K562 (cell line): ENCODE data around the gene PRM1. TPM values are rescaled to one million over a fixed set of nuclear protein-coding genes. Genes with fewer than 3 reads are reported as not detected.

Source experiments
- BCOR ChIP-seq: fragments of 450-650 bp; IDR thresholded peaks from 2 replicates; pipeline ENCODE4 v1.6.1; 2016
- CBFA2T3 ChIP-seq: fragments of 450-650 bp; IDR thresholded peaks from 2 replicates; pipeline ENCODE4 v1.6.1; 2017
- CLOCK ChIP-seq: fragments of 250-450 bp; sonication (Bioruptor Pico); IDR thresholded peaks from 2 replicates; pipeline ENCODE4 v1.4.0; 2020; ENCODE audit warnings: mild to moderate bottlenecking, moderate library complexity, borderline replicate concordance
- E2F1 ChIP-seq: sonication (generic); formaldehyde crosslinking; IDR thresholded peaks from 2 replicates; pipeline ENCODE4 v1.8.1; 2023; ENCODE audit warnings: mild to moderate bottlenecking, missing genetic modification reagents, moderate library complexity
- E2F5 ChIP-seq: sonication (generic); formaldehyde crosslinking; IDR thresholded peaks from 2 replicates; pipeline ENCODE4 v1.8.0; 2022; ENCODE audit warnings: mild to moderate bottlenecking, missing genetic modification reagents
- HDAC1 ChIP-seq, 2 experiments: fragments of 450-650 bp; IDR thresholded peaks; 2 replicates each; pipeline ENCODE4 v1.6.1; 2016 to 2017; ENCODE audit warnings: inconsistent platforms in 1 of 2, mild to moderate bottlenecking in 1 of 2, moderate library complexity in 1 of 2
- KDM5B ChIP-seq: fragments of 200-600 bp; sonication (generic); IDR thresholded peaks from 2 replicates; pipeline ENCODE4 v1.6.1; 2012; ENCODE audit warnings: low read depth, mild to moderate bottlenecking, moderate library complexity, low read length, control low read depth, inconsistent platforms; ENCODE audit not compliant: insufficient replicate concordance
- LEF1 ChIP-seq: fragments of 450-650 bp; IDR thresholded peaks from 2 replicates; pipeline ENCODE4 v1.6.1; 2016; ENCODE audit warnings: mild to moderate bottlenecking
- MNT ChIP-seq, 2 experiments: fragments of 450-650 bp; conservative IDR thresholded peaks; 2 replicates each; pipeline ENCODE4 v1.6.1; 2017; ENCODE audit warnings: mild to moderate bottlenecking in 2 of 2, moderate library complexity in 2 of 2
- NBN ChIP-seq: fragments of 450-650 bp; IDR thresholded peaks from 2 replicates; pipeline ENCODE4 v1.6.1; 2016; ENCODE audit warnings: low read depth, mild to moderate bottlenecking
- NCOA2 ChIP-seq, 2 experiments: fragments of 450-650 bp; IDR thresholded peaks; 2 replicates each; pipeline ENCODE4 v1.6.1; 2018; ENCODE audit warnings: mild to moderate bottlenecking in 2 of 2, moderate library complexity in 1 of 2; ENCODE audit not compliant: partially characterized antibody in 2 of 2
- NFYB ChIP-seq: IDR thresholded peaks from 2 replicates; pipeline ENCODE4 v1.6.1; 2011; ENCODE audit warnings: mild to moderate bottlenecking, moderate library complexity; ENCODE audit not compliant: insufficient read length; ENCODE audit errors: extremely low read depth
- NR2C1 ChIP-seq, 2 experiments: fragments of 450-650 bp; IDR thresholded peaks; 2 replicates each; pipeline ENCODE4 v1.6.1; 2017; ENCODE audit warnings: mild to moderate bottlenecking in 2 of 2, antibody characterized with exemption in 1 of 2, inconsistent platforms in 1 of 2, missing compliant biosample characterization in 1 of 2, missing genetic modification characterization in 1 of 2
- POLR2A ChIP-seq: fragments of 450-650 bp; conservative IDR thresholded peaks from 2 replicates; pipeline ENCODE4 v1.6.1; 2016
- RAD51 ChIP-seq: fragments of 450-650 bp; IDR thresholded peaks from 2 replicates; pipeline ENCODE4 v1.7.1; 2016; ENCODE audit warnings: low read depth, mild to moderate bottlenecking, borderline replicate concordance
- RBM15 ChIP-seq: fragments of 200-400 bp; formaldehyde crosslinking; IDR thresholded peaks from 2 replicates; pipeline ENCODE4 v1.6.1; 2018; ENCODE audit warnings: mild to moderate bottlenecking, low read length, moderate library complexity; ENCODE audit not compliant: insufficient read depth
- RBM25 ChIP-seq: fragments of 200-400 bp; formaldehyde crosslinking; IDR thresholded peaks from 2 replicates; pipeline ENCODE4 v1.6.1; 2018; ENCODE audit warnings: low read length, low read depth, moderate library complexity; ENCODE audit not compliant: severe bottlenecking
- SMAD4 ChIP-seq: fragments of 250-450 bp; sonication (Bioruptor Pico); conservative IDR thresholded peaks from 2 replicates; pipeline ENCODE4 v1.8.0; 2021; ENCODE audit warnings: inconsistent platforms, mild to moderate bottlenecking, moderate library complexity
- YY1 ChIP-seq, 3 experiments: IDR thresholded peaks; 2 replicates each; pipeline ENCODE4 v1.6.1; 2011; ENCODE audit warnings: low read length in 2 of 3, mild to moderate bottlenecking in 2 of 3, moderate library complexity in 2 of 3, borderline replicate concordance in 1 of 3, control low read depth in 1 of 3, low read depth in 1 of 3; ENCODE audit not compliant: insufficient read depth in 3 of 3, insufficient replicate concordance in 2 of 3, control insufficient read depth in 1 of 3, insufficient read length in 1 of 3; ENCODE audit errors: extremely low read depth in 1 of 3
- polyA plus RNA-seq, 8 experiments: library from polyadenylated mRNA; depleted of rRNA in 4 of 8; stranded (reverse) in 5 of 8; unstranded in 3 of 8; fragments of >200 nt; fragmentation: Nextera tagmentation in 2 of 8; fragmentation: Illumina TruSeq in 1 of 8; extraction: Ambion mirVana in 2 of 8; extraction: Trizol in 1 of 8; gene quantifications; 2 replicates each; pipeline versions ENCODE4 v1.2.1 to v1.2.3, GENCODE V29; 2011 to 2014; ENCODE audit warnings: inconsistent platforms in 1 of 8, missing spikeins in 1 of 8
- total RNA-seq, 7 experiments: library from RNA; depleted of rRNA in 6 of 7; stranded (reverse); fragments of >200 nt in 6 of 7; fragmentation: Illumina TruSeq in 2 of 7; extraction: Trizol in 2 of 7; gene quantifications; 2 replicates each; pipeline versions ENCODE4 v1.2.1 to v1.2.3, GENCODE V29; 2011 to 2021; ENCODE audit warnings: low replicate concordance in 1 of 7

Gene PRM1
- total and polyA plus RNA-seq, 9 of the 15 experiments (the other 6 are each of a cell fraction or from before 2014, with no cell fraction given) = not detected

- TF ChIP-seq CBFA2T3 (0 out of 2 replicates have a peak, but pooled peaks have one; percentile 15), NR2C1 (IDR thresholded peaks at IDR 0.05) (0 out of 2 replicates have a peak, but pooled peaks have one; percentile 39), NR2C1 (tag; IDR thresholded peaks at IDR 0.05) (0 out of 2 replicates have a peak, but pooled peaks have one; percentile 24), E2F5 (CRISPR knock-in tag) (0 out of 2 replicates have a peak, but pooled peaks have one; percentile 45), BCOR (peak; percentile 60; the same call in 1 of the 2 replicates), POLR2A (peak; percentile 85), MNT (conservative IDR thresholded peaks at IDR 0.05) (peak; percentile 70 to 83), RBM15 (no peak), NCOA2 (IDR thresholded peaks at IDR 0.05; ENCODE audit: partially characterized antibody in 2 of 2) (no peak), NFYB (peak; percentile 68), RBM25 (peak; percentile 57), SMAD4 (0 out of 2 replicates have a peak, but pooled peaks have one; percentile 27), YY1 (IDR thresholded peaks at IDR 0.05; ENCODE audit: borderline replicate concordance in 1 of 3, control insufficient read depth in 1 of 3, extremely low read depth in 1 of 3, insufficient read depth in 3 of 3, insufficient read length in 1 of 3, insufficient replicate concordance in 2 of 3, low read depth in 1 of 3, low read length in 2 of 3) (peak; percentile 23 to 89 (median 71)), KDM5B (peak; percentile 74), E2F1 (no peak), HDAC1 (IDR thresholded peaks at IDR 0.05) (peak in 1 of 2 experiments; percentile 48; a peak in 1 of 4 replicates), CLOCK (CRISPR knock-in tag) (no peak), RAD51 (peak; percentile 88), LEF1 (0 out of 2 replicates have a peak, but pooled peaks have one; percentile 29), NBN (no peak)
These were observed 42.6 kb downstream of the PRM1 start (continued) for GRCh38 chr16:11238272-11239202.
